Small intestine (tissue), 7 donors: ENCODE results near the gene EPB41L2. TPM values are rescaled to one million over a fixed set of nuclear protein-coding genes. Genes with fewer than 3 reads are reported as not detected.

Experiments
- DNase-seq, 2 donors: peaks; one replicate each; pipeline versions ENCODE4 v3.0.0 to v3.0.0-alpha.2; 2013
- FAIRE-seq: peaks from 2 replicates; lab custom pipeline; 2012; peaks lifted over from hg19 to GRCh38; lab: Jason Lieb, UNC
- H3K27ac ChIP-seq, 3 donors: one replicate each; pipeline ENCODE4 v1.5.1; 2013; ENCODE audit warnings: low read length in 2 of 3, mild to moderate bottlenecking in 2 of 3, control low read depth in 1 of 3, inconsistent platforms in 1 of 3, low read depth in 1 of 3, moderate library complexity in 1 of 3
- H3K27me3 ChIP-seq, 3 donors: one replicate each; pipeline ENCODE4 v1.6.1; 2013; ENCODE audit warnings: low read length in 3 of 3, inconsistent platforms in 1 of 3; ENCODE audit not compliant: control insufficient read depth in 3 of 3, insufficient read depth in 3 of 3
- H3K36me3 ChIP-seq, 3 donors: one replicate each; pipeline ENCODE4 v1.6.1; 2013; ENCODE audit warnings: low read length in 3 of 3, inconsistent platforms in 1 of 3, low read depth in 1 of 3, mild to moderate bottlenecking in 1 of 3, moderate library complexity in 1 of 3; ENCODE audit not compliant: control insufficient read depth in 3 of 3, insufficient read depth in 2 of 3
- H3K4me1 ChIP-seq, 3 donors: one replicate each; pipeline ENCODE4 v1.6.1; 2013; ENCODE audit warnings: low read length in 2 of 3, inconsistent platforms in 1 of 3, low read depth in 1 of 3, mild to moderate bottlenecking in 1 of 3, moderate library complexity in 1 of 3; ENCODE audit not compliant: control insufficient read depth in 3 of 3, insufficient read depth in 2 of 3
- H3K4me3 ChIP-seq, 3 donors: one replicate each; pipeline ENCODE4 v1.5.1; 2013; ENCODE audit warnings: low read length in 3 of 3, control low read depth in 1 of 3, inconsistent platforms in 1 of 3, low read depth in 1 of 3, mild to moderate bottlenecking in 1 of 3, moderate library complexity in 1 of 3
- H3K9me3 ChIP-seq, 2 donors: one replicate each; pipeline ENCODE4 v1.6.1; 2013; ENCODE audit warnings: low read depth in 1 of 2, low read length in 1 of 2; ENCODE audit not compliant: control insufficient read depth in 2 of 2, insufficient read depth in 1 of 2
- WGBS, 3 donors: extraction: QIAGEN DNeasy Blood & Tissue Kit; methylation state at CpG; one replicate each; pipeline ENCODE4 v1.1.7; 2013; 5-methylcytosine and 5-hydroxymethylcytosine counted together
- polyA plus RNA-seq, 4 donors: library from polyadenylated mRNA; stranded (reverse) in 3 of 4; unstranded in 1 of 4; fragments of 200-250 nt in 3 of 4; fragments of 120-200 nt in 1 of 4; gene quantifications; one replicate each; pipeline versions ENCODE4 v1.2.1 to v1.2.3, GENCODE V29; 2013
- donor health status: healthy with polysubstance abuse.
- donor health status: control.
- donor health status: control.
- donor health status: Bipolar disorder and iron deficiency.
- donor health status: healthy.

EPB41L2 gene
- polyA plus RNA-seq, 4 donors: 14.8 to 63.0 (median 31.1) TPM

GRCh38 chr6:131003488-131004386 lies 59.3 kb downstream of the EPB41L2 start:
- WGBS, 3 donors: 76 to 82% (median 77%) methylated on average over 5 of the region's 5 CpGs

GRCh38 chr6:131002661-131002980 lies 60.4 kb downstream of the EPB41L2 start:
- FAIRE-seq (no peak), DNase-seq (no peak)
- 52 to 78% (median 75%) methylated on average over 3 of the region's 3 CpGs for WGBS, 3 donors
- no peak overlapping the region for H3K27ac ChIP-seq
- no peaks in the 10 kb centered on the region for H3K27me3 ChIP-seq
- peaks cover 0 to 2% (median 0%) of the 10 kb centered on the region in 3 donors for H3K4me1 ChIP-seq
- peaks cover 0 to 13% of the 10 kb centered on the region in 2 donors for H3K9me3 ChIP-seq
- H3K4me3 ChIP-seq: no peak overlapping the region
- H3K36me3 ChIP-seq: no peaks in the 10 kb centered on the region

More at GRCh38 chr6:131003488-131004386, 59.3 kb downstream of the EPB41L2 start:
- no peak overlapping the region for H3K27ac ChIP-seq
- DNase-seq (no peak), FAIRE-seq (no peak)
- peaks cover 2 to 24% of the 10 kb centered on the region in 2 donors for H3K9me3 ChIP-seq
- H3K36me3 ChIP-seq: no peaks in the 10 kb centered on the region
- peaks cover 0 to 2% (median 0%) of the 10 kb centered on the region in 3 donors for H3K4me1 ChIP-seq
- no peaks in the 10 kb centered on the region for H3K27me3 ChIP-seq
- no peak overlapping the region for H3K4me3 ChIP-seq

- WGBS, 3 donors: 32 to 54% (median 32%) methylated on average over 8 of the region's 8 CpGs
These were observed 60.9 kb downstream of the EPB41L2 start for GRCh38 chr6:131001945-131002660.

GRCh38 chr6:131001111-131001736 lies 61.8 kb downstream of the EPB41L2 start:
- Histone ChIP-seq H3K27me3 (no peaks in the 10 kb centered on the region), H3K4me1 (peaks cover 0 to 3% (median 0%) of the 10 kb centered on the region in 3 donors), H3K36me3 (no peaks in the 10 kb centered on the region), H3K4me3 (no peak overlapping the region), H3K9me3 (no peaks in the 10 kb centered on the region), H3K27ac (no peak overlapping the region)
- 67 to 82% (median 76%) methylated on average over 12 of the region's 12 CpGs for WGBS, 3 donors
- DNase-seq (no peak), FAIRE-seq (no peak)

More at GRCh38 chr6:131001945-131002660, 60.9 kb downstream of the EPB41L2 start:
- H3K27me3 ChIP-seq: no peaks in the 10 kb centered on the region
- no peak for DNase-seq
- peaks cover 0 to 2% (median 0%) of the 10 kb centered on the region in 3 donors for H3K4me1 ChIP-seq
- peaks cover 0 to 8% of the 10 kb centered on the region in 2 donors for H3K9me3 ChIP-seq
- no peaks in the 10 kb centered on the region for H3K36me3 ChIP-seq
- no peak overlapping the region for H3K27ac ChIP-seq
- no peak for FAIRE-seq
- H3K4me3 ChIP-seq: no peak overlapping the region

GRCh38 chr6:131000544-131000943 lies 62.5 kb downstream of the EPB41L2 start:
- Histone ChIP-seq H3K9me3 (no peaks in the 10 kb centered on the region), H3K27ac (no peak overlapping the region), H3K36me3 (no peaks in the 10 kb centered on the region), H3K4me3 (no peak overlapping the region), H3K27me3 (no peaks in the 10 kb centered on the region), H3K4me1 (peaks cover 0 to 7% (median 6%) of the 10 kb centered on the region in 3 donors)
- WGBS, 3 donors: 20 to 55% (median 32%) methylated on average over 6 of the region's 6 CpGs
- no peak for FAIRE-seq
- peak in 1 of 2 donors; percentile 30 for DNase-seq

GRCh38 chr6:130997061-130997753 lies 65.8 kb downstream of the EPB41L2 start:
- Histone ChIP-seq H3K27me3 (no peaks in the 10 kb centered on the region), H3K27ac (no peak overlapping the region), H3K4me1 (peaks cover 0 to 7% (median 6%) of the 10 kb centered on the region in 3 donors), H3K9me3 (peaks cover 0 to 4% of the 10 kb centered on the region in 2 donors), H3K4me3 (no peak overlapping the region), H3K36me3 (no peaks in the 10 kb centered on the region)
- DNase-seq (no peak), FAIRE-seq (no peak)
- 64 to 88% (median 81%) methylated on average over 6 of the region's 6 CpGs for WGBS, 3 donors

GRCh38 chr6:130996635-130997034 lies 66.4 kb downstream of the EPB41L2 start:
- no peaks in the 10 kb centered on the region for H3K27me3 ChIP-seq
- H3K9me3 ChIP-seq: peaks cover 0 to 4% of the 10 kb centered on the region in 2 donors
- no peak for FAIRE-seq

More at GRCh38 chr6:130996635-130997034, 66.4 kb downstream of the EPB41L2 start:
- DNase-seq: no peak
- Histone ChIP-seq H3K4me3 (no peak overlapping the region), H3K36me3 (no peaks in the 10 kb centered on the region), H3K4me1 (peaks cover 0 to 7% (median 6%) of the 10 kb centered on the region in 3 donors), H3K27ac (no peak overlapping the region)
- 92 to 97% (median 95%) methylated on average over 1 of the region's 1 CpG for WGBS, 3 donors
